MM.1S (cell line): Measurements from ENCODE around the gene CCDC102A.

Source experiments
- DNase-seq: peaks from one replicate; pipeline ENCODE4 v3.0.0-alpha.2; 2015
- H2AFZ ChIP-seq: fragments of 300-600 bp; sonication (generic); 2 replicates; pipeline ENCODE4 v1.6.0; 2016; ENCODE audit warnings: antibody characterized with exemption, low read length
- H3F3A ChIP-seq: fragments of 300-600 bp; sonication (generic); 2 replicates; pipeline ENCODE4 v1.6.1; 2016; ENCODE audit warnings: mild to moderate bottlenecking, antibody characterized with exemption, low read length, moderate library complexity, mixed read lengths; ENCODE audit not compliant: insufficient read depth
- H3K27ac ChIP-seq: fragments of 300-600 bp; sonication (generic); 2 replicates; pipeline ENCODE4 v1.5.1; 2016; ENCODE audit warnings: mild to moderate bottlenecking, low read length
- H3K27me3 ChIP-seq: fragments of 300-600 bp; sonication (generic); replicated peaks from 2 replicates; pipeline ENCODE4 v1.6.0; 2016; ENCODE audit warnings: low read length; ENCODE audit not compliant: insufficient read depth
- H3K36me3 ChIP-seq: fragments of 300-600 bp; sonication (generic); replicated peaks from 2 replicates; pipeline ENCODE4 v1.6.1; 2016; ENCODE audit warnings: mild to moderate bottlenecking, low read length, mixed read lengths; ENCODE audit not compliant: insufficient read depth
- H3K4me1 ChIP-seq: fragments of 300-600 bp; sonication (generic); 2 replicates; pipeline ENCODE4 v1.6.1; 2016; ENCODE audit warnings: low read length, mixed read lengths
- H3K4me2 ChIP-seq: fragments of 300-600 bp; sonication (generic); 2 replicates; pipeline ENCODE4 v1.6.0; 2016; ENCODE audit warnings: low read depth, low read length
- H3K4me3 ChIP-seq: fragments of 300-600 bp; sonication (generic); 2 replicates; pipeline ENCODE4 v1.5.1; 2016; ENCODE audit warnings: low read length, mixed read lengths
- H3K79me2 ChIP-seq: fragments of 300-600 bp; sonication (generic); 2 replicates; pipeline ENCODE4 v1.6.1; 2016; ENCODE audit warnings: mixed run types, low read length, mixed read lengths
- H3K9ac ChIP-seq: fragments of 300-600 bp; sonication (generic); 2 replicates; pipeline ENCODE4 v1.6.1; 2016; ENCODE audit warnings: low read length, mixed read lengths
- H3K9me2 ChIP-seq: fragments of 300-600 bp; sonication (generic); replicated peaks from 2 replicates; pipeline ENCODE4 v1.6.1; 2016; ENCODE audit warnings: mild to moderate bottlenecking, low read length, mixed read lengths; ENCODE audit not compliant: insufficient read depth
- H3K9me3 ChIP-seq: fragments of 300-600 bp; sonication (generic); replicated peaks from 2 replicates; pipeline ENCODE4 v1.6.1; 2016; ENCODE audit warnings: mild to moderate bottlenecking, low read length, mixed read lengths; ENCODE audit not compliant: insufficient read depth
- H4K20me1 ChIP-seq: fragments of 300-600 bp; sonication (generic); 2 replicates; pipeline ENCODE4 v1.6.1; 2016; ENCODE audit warnings: mild to moderate bottlenecking, low read length, moderate library complexity, mixed read lengths; ENCODE audit not compliant: insufficient read depth
- CTCF ChIP-seq: fragments of 300-600 bp; sonication (generic); IDR thresholded peaks from 2 replicates; pipeline ENCODE4 v1.5.1; 2016; ENCODE audit warnings: antibody characterized with exemption, low read length, mixed read lengths
- EZH2 ChIP-seq: fragments of 300-600 bp; sonication (generic); optimal IDR thresholded peaks from 2 replicates; pipeline ENCODE3; 2017; ENCODE audit warnings: low read depth, mild to moderate bottlenecking, antibody characterized with exemption, low read length, mixed read lengths
- EZH2phosphoT487 ChIP-seq: fragments of 300-600 bp; sonication (generic); IDR thresholded peaks from 2 replicates; pipeline ENCODE4 v1.6.1; 2018; ENCODE audit warnings: antibody characterized with exemption, low read length

Gene CCDC102A

GRCh38 chr16:57578521-57579360, 42.4 kb upstream of the CCDC102A start:
- H3K27me3 ChIP-seq, result no peaks in the 10 kb centered on the region
- DNase-seq, result no peak
- TF ChIP-seq CTCF, result no peak
- no peak for TF ChIP-seq EZH2phosphoT487
- TF ChIP-seq EZH2, result no peak
- no peaks in the 10 kb centered on the region for H3K9me2 ChIP-seq
- 0 out of 2 replicates have a peak, but pooled peaks cover 3% of the 10 kb centered on the region for H3K4me1 ChIP-seq
- H3K9me3 ChIP-seq, result no peaks in the 10 kb centered on the region
- no peaks in the 10 kb centered on the region for H4K20me1 ChIP-seq
- no peak overlapping the region for H2AFZ ChIP-seq
- H3K4me2 ChIP-seq, result no peak overlapping the region
- H3K9ac ChIP-seq, result no peak overlapping the region
- H3K36me3 ChIP-seq, result no peaks in the 10 kb centered on the region
- H3K27ac ChIP-seq, result no peak overlapping the region
- H3K79me2 ChIP-seq, result no peaks in the 10 kb centered on the region
- no peak overlapping the region for H3K4me3 ChIP-seq
- H3F3A ChIP-seq, result no peaks in the 10 kb centered on the region

DNA sequence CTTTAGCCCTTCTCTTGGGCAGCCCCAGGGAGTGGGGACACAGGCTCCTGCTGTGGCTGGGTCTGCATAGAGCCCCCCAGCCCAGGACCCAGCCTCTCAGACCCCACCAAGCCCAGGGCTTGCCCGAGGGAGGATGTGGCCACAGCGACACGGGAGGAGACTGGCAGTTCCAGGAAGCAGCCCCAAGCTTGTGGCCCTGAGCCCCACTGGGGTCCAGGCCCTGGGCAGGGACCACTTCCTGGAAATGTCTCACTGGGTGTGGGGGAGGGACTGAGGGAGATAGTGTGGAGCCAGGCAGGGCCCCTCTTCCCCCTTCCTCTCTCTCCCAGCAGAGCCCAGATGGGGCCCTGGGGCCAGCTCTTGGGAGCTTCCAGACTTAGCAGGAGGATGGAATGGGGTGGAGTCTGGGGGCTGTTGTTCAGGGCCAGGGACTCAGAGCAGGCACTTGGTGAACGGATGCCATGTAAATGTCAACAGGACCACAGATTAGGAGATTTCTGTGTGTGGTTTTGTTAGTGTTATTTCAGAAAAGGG, 41.4 kb upstream of the CCDC102A start:
- 0 out of 2 replicates have a peak, but pooled peaks cover 3% of the 10 kb centered on the region for H3K4me1 ChIP-seq
- H2AFZ ChIP-seq, result no peak overlapping the region
- no peaks in the 10 kb centered on the region for H3K27me3 ChIP-seq
- H3F3A ChIP-seq, result no peaks in the 10 kb centered on the region
- no peaks in the 10 kb centered on the region for H3K79me2 ChIP-seq
- H3K4me2 ChIP-seq, result no peak overlapping the region
- H3K36me3 ChIP-seq, result no peaks in the 10 kb centered on the region
- DNase-seq, result no peak
- no peak overlapping the region for H3K27ac ChIP-seq
- H3K9ac ChIP-seq, result no peak overlapping the region
- H4K20me1 ChIP-seq, result no peaks in the 10 kb centered on the region
- no peak for TF ChIP-seq CTCF
- TF ChIP-seq EZH2, result no peak
- TF ChIP-seq EZH2phosphoT487, result no peak
- no peaks in the 10 kb centered on the region for H3K9me3 ChIP-seq
- no peaks in the 10 kb centered on the region for H3K9me2 ChIP-seq
- no peak overlapping the region for H3K4me3 ChIP-seq

- H4K20me1 ChIP-seq, result no peaks in the 10 kb centered on the region
- H3K27me3 ChIP-seq, result no peaks in the 10 kb centered on the region
- no peaks in the 10 kb centered on the region for H3K9me3 ChIP-seq
- no peak overlapping the region for H2AFZ ChIP-seq
- H3K4me3 ChIP-seq, result no peak overlapping the region
- H3F3A ChIP-seq, result no peaks in the 10 kb centered on the region
- no peaks in the 10 kb centered on the region for H3K79me2 ChIP-seq
- no peak overlapping the region for H3K4me2 ChIP-seq
- no peaks in the 10 kb centered on the region for H3K36me3 ChIP-seq
- H3K4me1 ChIP-seq, result 0 out of 2 replicates have a peak, but pooled peaks cover 3% of the 10 kb centered on the region
- TF ChIP-seq EZH2 (no peak), EZH2phosphoT487 (no peak), CTCF (no peak)
- no peak for DNase-seq
- H3K27ac ChIP-seq, result no peak overlapping the region
- H3K9ac ChIP-seq, result no peak overlapping the region
- H3K9me2 ChIP-seq, result no peaks in the 10 kb centered on the region
Observed at GRCh38 chr16:57577214-57577613, 40.8 kb upstream of the CCDC102A start.
